IPS-20b (cell line): Measurements from ENCODE around the gene DLEU7.

Experiments
- H3K27ac ChIP-seq: one replicate; pipeline ENCODE4 v1.5.1; 2013; ENCODE audit warnings: low read length
- H3K27me3 ChIP-seq: 2 replicates; pipeline ENCODE4 v1.6.1; 2013; ENCODE audit warnings: mild to moderate bottlenecking, low read length, inconsistent platforms; ENCODE audit not compliant: insufficient read depth
- H3K36me3 ChIP-seq: 2 replicates; pipeline ENCODE4 v1.6.1; 2013; ENCODE audit warnings: low read depth, mild to moderate bottlenecking, inconsistent platforms, low read length, moderate library complexity; ENCODE audit not compliant: insufficient read depth
- H3K4me1 ChIP-seq: 2 replicates; pipeline ENCODE4 v1.6.1; 2013; ENCODE audit warnings: mild to moderate bottlenecking, control low read depth, inconsistent platforms, low read length, moderate library complexity; ENCODE audit not compliant: insufficient read depth
- H3K4me3 ChIP-seq: 2 replicates; pipeline ENCODE4 v1.5.1; 2013; ENCODE audit warnings: mild to moderate bottlenecking, low read length, inconsistent platforms
- H3K9ac ChIP-seq: 2 replicates; pipeline ENCODE4 v1.6.1; 2013; ENCODE audit warnings: low read depth, mild to moderate bottlenecking, inconsistent platforms, low read length, moderate library complexity
- H3K9me3 ChIP-seq: 2 replicates; pipeline ENCODE4 v1.6.1; 2013; ENCODE audit warnings: mild to moderate bottlenecking, low read depth, low read length, inconsistent platforms; ENCODE audit not compliant: insufficient read depth

Gene DLEU7

DNA sequence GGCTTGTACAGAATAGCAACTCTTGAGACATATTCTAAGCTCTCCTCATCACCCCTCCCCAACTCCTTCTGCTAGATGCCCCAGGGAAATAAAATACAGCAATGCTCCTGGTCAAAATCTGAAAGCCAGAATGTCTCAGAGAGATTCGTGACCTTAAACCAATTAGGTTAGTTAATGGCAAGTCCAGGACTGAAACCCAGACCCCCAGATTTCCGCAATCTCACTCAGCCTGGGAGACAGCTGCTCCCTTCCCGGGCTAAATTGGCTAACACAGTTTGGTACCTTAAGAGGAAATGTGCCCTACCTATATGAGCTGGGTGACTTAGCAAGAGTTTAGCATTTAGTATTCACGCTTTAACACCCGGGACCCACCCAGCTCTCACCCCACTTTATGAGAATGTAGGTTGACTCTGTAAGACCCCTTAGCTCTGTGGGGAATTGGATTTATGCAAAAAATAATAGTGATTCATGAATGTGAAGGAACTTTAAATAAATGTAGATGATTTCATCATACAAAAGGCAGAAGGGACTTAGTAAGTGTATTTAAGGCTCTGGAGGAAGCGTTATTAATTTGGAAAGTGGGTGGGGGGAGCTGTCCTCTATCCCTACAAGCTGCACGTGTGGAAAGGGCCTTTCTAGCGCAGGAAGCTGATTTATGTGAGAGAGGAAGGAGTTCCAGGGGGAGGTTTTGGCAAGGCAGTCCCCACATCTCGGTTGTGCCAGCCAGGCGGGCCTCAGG, 1.1 kb downstream of the DLEU7 start:
- Histone ChIP-seq H3K4me3 (peak overlapping the region; percentile 59), H3K27ac (no peak overlapping the region), H3K9ac (peak overlapping the region; percentile 60; the same call in 1 of the 2 replicates), H3K27me3 (peaks cover 48% of the 10 kb centered on the region), H3K4me1 (peaks cover 13% of the 10 kb centered on the region; the same call in 1 of the 2 replicates), H3K36me3 (peaks cover 10% of the 10 kb centered on the region; the same call in 1 of the 2 replicates), H3K9me3 (no peaks in the 10 kb centered on the region)

DNA sequence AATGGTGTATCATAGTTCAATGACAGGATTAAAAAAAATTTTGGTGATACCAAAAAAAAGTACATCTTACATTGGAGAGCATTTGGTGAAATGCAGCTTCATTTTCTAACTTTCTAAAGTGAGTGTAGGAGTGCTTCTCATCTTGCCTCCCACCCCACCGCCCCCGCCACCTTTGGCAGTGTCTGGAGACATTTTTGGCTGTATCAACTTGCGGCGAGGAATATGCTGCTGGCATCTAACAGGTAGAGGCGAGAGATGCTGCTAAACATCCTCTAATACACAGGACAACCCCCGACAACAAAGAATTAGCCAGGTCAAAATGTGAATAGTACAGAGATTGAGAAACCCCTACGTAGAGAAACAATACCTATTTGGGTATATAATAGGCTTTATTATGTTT, 1.7 kb downstream of the DLEU7 start:
- peaks cover 13% of the 10 kb centered on the region; the same call in 1 of the 2 replicates for H3K4me1 ChIP-seq
- H3K9me3 ChIP-seq = no peaks in the 10 kb centered on the region
- peak overlapping the region; percentile 59; the same call in 1 of the 2 replicates for H3K4me3 ChIP-seq
- H3K36me3 ChIP-seq = peaks cover 16% of the 10 kb centered on the region; the same call in 1 of the 2 replicates
- H3K27me3 ChIP-seq = peaks cover 48% of the 10 kb centered on the region
- H3K27ac ChIP-seq = no peak overlapping the region
- no peak overlapping the region for H3K9ac ChIP-seq

DNA sequence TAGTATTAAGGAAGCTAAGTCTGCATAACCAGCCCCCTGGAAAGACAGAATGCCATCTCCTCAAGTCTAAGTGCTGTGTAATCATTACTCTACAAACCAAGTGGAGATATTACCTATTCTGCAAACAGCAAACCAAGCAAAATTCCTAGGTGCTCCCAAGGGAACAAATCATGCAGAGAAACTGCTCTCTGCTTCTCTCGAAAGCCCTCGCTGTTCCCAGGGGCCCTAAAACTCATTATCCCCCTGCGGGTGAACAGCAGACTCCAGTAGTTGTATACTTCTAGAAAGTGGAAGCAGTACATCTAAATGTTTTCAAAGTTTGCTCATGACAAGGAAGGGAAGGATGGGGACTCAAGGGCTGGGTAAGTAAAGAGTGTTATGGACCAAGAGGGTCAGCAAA, 3.2 kb downstream of the DLEU7 start:
- Histone ChIP-seq H3K9me3 (no peaks in the 10 kb centered on the region), H3K4me1 (peaks cover 13% of the 10 kb centered on the region; the same call in 1 of the 2 replicates), H3K4me3 (no peak overlapping the region), H3K27ac (no peak overlapping the region), H3K36me3 (peaks cover 16% of the 10 kb centered on the region; the same call in 1 of the 2 replicates), H3K9ac (no peak overlapping the region), H3K27me3 (peaks cover 39% of the 10 kb centered on the region)

DNA sequence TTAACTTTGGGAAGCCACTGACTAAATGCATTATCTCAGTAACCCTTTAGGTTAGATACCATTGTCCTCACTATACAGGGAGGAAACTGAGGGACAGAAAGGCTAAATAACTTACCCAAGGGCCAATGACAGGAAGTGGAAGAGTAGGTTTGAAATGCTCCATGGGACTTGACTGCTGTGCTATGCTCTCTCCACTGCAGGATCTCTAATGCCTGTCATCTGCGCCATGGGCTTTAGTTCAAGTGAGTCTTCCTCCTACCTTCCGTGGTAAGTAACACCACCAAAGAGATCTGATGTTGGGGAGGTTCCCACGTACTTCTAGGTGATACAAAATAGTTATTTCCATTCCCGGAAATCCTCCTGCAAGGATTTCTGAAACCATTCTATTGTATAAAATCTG, 3.7 kb downstream of the DLEU7 start:
- Histone ChIP-seq H3K9ac (no peak overlapping the region), H3K27me3 (peaks cover 35% of the 10 kb centered on the region), H3K4me1 (peaks cover 13% of the 10 kb centered on the region; the same call in 1 of the 2 replicates), H3K27ac (no peak overlapping the region), H3K9me3 (no peaks in the 10 kb centered on the region), H3K36me3 (peaks cover 16% of the 10 kb centered on the region; the same call in 1 of the 2 replicates), H3K4me3 (no peak overlapping the region)

DNA sequence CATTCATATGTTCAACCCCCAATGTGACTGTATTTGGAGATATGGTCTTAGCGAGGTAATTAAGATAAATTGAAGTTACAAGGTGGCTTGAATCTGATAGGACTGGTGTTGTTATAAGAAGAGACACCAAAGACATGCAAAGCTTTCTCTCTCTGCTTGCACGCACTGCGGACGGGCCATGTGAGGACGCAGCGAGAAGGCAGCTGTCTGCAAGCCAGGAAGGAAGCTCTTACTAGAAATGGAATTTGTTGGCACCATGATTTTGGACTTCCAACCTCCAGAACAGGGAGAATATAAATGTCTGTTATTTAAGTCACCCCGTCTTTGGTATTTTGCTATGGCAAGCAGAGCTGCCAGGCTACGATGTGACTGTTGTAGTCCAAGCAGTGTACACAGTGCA, 4.8 kb downstream of the DLEU7 start:
- H3K36me3 ChIP-seq = peaks cover 16% of the 10 kb centered on the region; the same call in 1 of the 2 replicates
- no peak overlapping the region for H3K4me3 ChIP-seq
- H3K4me1 ChIP-seq = peaks cover 3% of the 10 kb centered on the region; the same call in 1 of the 2 replicates
- no peaks in the 10 kb centered on the region for H3K9me3 ChIP-seq
- H3K27me3 ChIP-seq = peaks cover 24% of the 10 kb centered on the region
- no peak overlapping the region for H3K9ac ChIP-seq
- no peak overlapping the region for H3K27ac ChIP-seq

DNA sequence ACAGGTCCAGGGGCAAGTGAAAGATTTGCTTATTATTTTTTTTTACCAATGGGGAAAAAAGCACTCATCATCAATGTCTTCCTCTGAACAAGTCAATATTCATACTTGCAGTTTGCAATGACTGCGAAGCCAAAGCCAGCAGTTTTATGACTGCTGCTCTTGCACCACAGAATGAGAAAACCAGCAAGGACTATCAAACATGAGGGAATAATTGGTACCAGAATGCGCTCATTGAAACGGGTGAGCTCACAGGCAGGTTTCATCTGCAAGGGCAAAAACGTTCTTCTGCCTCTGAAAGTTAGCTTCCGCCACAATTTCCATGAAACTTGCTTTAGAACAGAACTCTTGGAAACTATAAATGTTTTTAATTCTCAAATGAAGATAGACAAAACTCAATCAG, 5.5 kb downstream of the DLEU7 start:
- Histone ChIP-seq H3K9ac (no peak overlapping the region), H3K27ac (no peak overlapping the region), H3K27me3 (peaks cover 18% of the 10 kb centered on the region), H3K36me3 (peaks cover 16% of the 10 kb centered on the region; the same call in 1 of the 2 replicates), H3K9me3 (no peaks in the 10 kb centered on the region), H3K4me3 (no peak overlapping the region), H3K4me1 (peaks cover 3% of the 10 kb centered on the region; the same call in 1 of the 2 replicates)

DNA sequence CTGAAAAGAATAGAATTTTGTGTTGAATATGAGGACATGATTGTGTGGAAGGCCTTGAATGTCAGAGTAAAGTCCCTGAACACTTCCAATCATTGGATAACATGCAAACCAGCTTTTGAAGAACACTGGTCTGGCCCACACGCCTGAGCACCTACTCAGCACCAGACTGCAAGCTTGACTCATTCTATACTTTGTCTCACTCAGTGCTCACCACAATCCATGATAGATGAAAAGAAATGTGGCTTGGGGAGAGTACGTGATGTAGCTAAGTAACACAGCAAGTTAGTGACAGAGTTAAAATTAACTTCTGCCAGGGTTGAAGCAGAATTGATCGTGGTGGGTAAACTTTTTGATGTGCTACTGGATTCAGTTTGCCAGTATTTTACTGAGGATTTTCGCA, 12.0 kb downstream of the DLEU7 start:
- Histone ChIP-seq H3K9ac (no peak overlapping the region), H3K27ac (no peak overlapping the region), H3K4me3 (no peak overlapping the region), H3K36me3 (no peaks in the 10 kb centered on the region), H3K27me3 (peaks cover 7% of the 10 kb centered on the region; the same call in 1 of the 2 replicates), H3K9me3 (no peaks in the 10 kb centered on the region), H3K4me1 (no peaks in the 10 kb centered on the region)

DNA sequence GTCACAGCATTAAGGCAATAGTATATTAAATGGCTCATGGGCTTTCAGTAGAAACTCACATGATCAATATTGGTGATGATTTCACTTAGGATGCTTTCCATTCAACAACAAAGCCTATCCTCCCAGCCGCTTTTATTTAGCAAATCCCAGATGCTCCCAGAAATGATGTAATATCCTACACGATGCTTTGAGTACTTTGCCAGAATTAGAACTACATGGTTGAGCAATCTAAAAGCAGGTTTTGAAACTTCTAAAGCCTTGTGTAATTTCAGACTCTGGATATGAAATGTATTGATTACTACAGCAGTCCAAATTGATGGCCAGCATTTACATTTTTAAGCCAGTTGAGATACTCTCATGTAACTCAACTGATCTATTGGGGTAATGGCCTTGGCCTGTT, 13.6 kb downstream of the DLEU7 start:
- Histone ChIP-seq H3K27me3 (peaks cover 7% of the 10 kb centered on the region; the same call in 1 of the 2 replicates), H3K4me1 (no peaks in the 10 kb centered on the region), H3K36me3 (no peaks in the 10 kb centered on the region), H3K9ac (no peak overlapping the region), H3K4me3 (no peak overlapping the region), H3K27ac (no peak overlapping the region), H3K9me3 (no peaks in the 10 kb centered on the region)

DNA sequence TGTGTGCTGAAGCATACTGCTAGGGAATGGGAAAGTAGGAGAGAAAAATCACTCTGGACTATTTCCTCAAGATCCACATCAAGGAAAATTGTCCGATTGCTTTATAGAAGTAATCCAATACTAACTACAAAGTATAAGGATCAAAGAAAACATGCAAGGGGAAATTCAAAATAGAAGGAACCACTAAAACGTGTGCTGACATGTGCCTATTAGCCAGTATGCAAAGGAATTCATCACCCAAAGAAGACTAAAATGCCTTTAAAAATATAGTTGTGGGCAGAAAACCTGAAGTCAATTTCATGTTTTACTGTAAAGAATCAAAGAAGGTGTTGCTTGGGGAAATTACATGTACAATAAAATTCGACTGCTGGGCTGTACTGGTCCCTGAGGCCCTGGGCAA, 14.3 kb downstream of the DLEU7 start:
- H3K27me3 ChIP-seq = peaks cover 7% of the 10 kb centered on the region; the same call in 1 of the 2 replicates
- no peaks in the 10 kb centered on the region for H3K9me3 ChIP-seq
- no peak overlapping the region for H3K4me3 ChIP-seq
- no peak overlapping the region for H3K9ac ChIP-seq
- H3K36me3 ChIP-seq = no peaks in the 10 kb centered on the region
- no peak overlapping the region for H3K27ac ChIP-seq
- no peaks in the 10 kb centered on the region for H3K4me1 ChIP-seq

DNA sequence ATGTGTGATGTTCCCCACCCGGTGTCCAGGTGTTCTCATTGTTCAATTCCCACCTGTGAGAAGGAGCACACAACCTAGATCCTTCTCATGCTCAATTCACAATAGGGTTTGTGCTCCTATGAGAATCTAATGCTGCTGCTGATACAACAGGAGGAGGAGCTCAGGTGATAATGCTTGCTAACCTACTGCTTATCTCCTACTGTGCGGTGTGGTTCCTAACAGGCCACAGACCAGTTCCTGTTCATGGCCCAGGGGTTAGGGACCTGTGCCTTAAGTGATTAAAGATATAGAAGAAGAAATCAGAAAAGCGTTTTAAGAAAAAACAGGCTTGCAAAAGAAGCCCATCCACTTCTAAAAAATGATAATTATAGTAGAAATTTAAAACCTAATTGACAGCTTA, 17.5 kb downstream of the DLEU7 start:
- Histone ChIP-seq H3K27me3 (0 out of 2 replicates have a peak, but pooled peaks cover 7% of the 10 kb centered on the region), H3K9ac (no peak overlapping the region), H3K4me3 (no peak overlapping the region), H3K4me1 (no peaks in the 10 kb centered on the region), H3K27ac (no peak overlapping the region), H3K9me3 (no peaks in the 10 kb centered on the region), H3K36me3 (no peaks in the 10 kb centered on the region)

DNA sequence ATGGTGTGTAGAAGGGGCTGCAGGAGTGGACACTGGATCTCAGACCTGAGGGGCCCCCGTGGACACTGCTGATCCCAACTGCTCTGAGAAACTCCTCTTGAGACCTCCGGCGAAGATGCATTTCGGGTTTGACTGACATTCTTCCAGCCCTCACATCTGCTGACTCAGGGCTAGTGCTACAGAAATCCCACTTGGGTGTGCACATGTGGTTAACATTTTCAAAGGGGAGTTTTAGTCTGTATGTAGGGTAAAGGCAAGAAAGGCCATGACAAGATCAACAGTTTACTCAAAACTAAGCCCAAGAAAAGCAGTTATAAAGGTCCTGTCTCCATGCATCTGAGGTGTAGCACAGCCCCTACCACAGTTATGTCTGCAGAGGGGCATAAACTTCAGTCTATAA, 31.2 kb downstream of the DLEU7 start:
- no peaks in the 10 kb centered on the region for H3K27me3 ChIP-seq
- H3K9me3 ChIP-seq = no peaks in the 10 kb centered on the region
- no peaks in the 10 kb centered on the region for H3K4me1 ChIP-seq
- H3K9ac ChIP-seq = no peak overlapping the region
- no peaks in the 10 kb centered on the region for H3K36me3 ChIP-seq
- H3K4me3 ChIP-seq = no peak overlapping the region
- H3K27ac ChIP-seq = no peak overlapping the region

DNA sequence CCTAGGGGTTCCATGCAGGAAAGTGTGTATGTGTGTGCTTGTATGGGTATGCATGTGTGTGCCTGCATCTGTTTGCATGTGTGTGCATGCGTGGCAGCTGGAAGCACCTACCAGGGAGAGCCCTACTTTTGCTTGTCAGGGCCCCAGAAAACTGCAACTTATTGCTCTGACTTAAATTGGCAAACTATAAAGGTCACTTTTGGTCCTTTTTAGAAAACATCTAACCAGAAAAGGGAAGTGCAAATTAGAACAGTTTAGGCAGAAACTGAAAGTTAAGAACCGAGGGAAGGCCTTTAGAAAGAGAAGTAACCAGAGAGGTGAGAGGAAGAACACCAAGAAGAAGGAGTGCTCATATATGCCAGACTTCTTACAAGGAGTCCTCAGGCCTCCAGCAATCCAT, 32.5 kb downstream of the DLEU7 start:
- no peak overlapping the region for H3K27ac ChIP-seq
- H3K9ac ChIP-seq = no peak overlapping the region
- no peaks in the 10 kb centered on the region for H3K36me3 ChIP-seq
- no peak overlapping the region for H3K4me3 ChIP-seq
- no peaks in the 10 kb centered on the region for H3K4me1 ChIP-seq
- no peaks in the 10 kb centered on the region for H3K9me3 ChIP-seq
- H3K27me3 ChIP-seq = no peaks in the 10 kb centered on the region
